Measurements from ENCODE around the gene INPP5B. TPM values are rescaled to one million over a fixed set of nuclear protein-coding genes. Genes with fewer than 3 reads are reported as not detected.

INPP5B gene
- total and polyA plus RNA-seq, 2 of the 13 experiments (the other 11 are each of a cell fraction or from before 2014, with no cell fraction given), result 9.0 to 9.8 TPM

- peak; percentile 51 for TF ChIP-seq ARID5B (CRISPR knock-in tag; IDR thresholded peaks at IDR 0.05)
- TF ChIP-seq ZNF747 (CRISPR knock-in tag; IDR thresholded peaks at IDR 0.05; ENCODE audit: borderline replicate concordance), result no peak
- no peak for TF ChIP-seq ZNF598 (CRISPR knock-in tag; IDR thresholded peaks at IDR 0.05; ENCODE audit: borderline replicate concordance)
- TF ChIP-seq HNF4A (CRISPR knock-in tag; IDR thresholded peaks at IDR 0.05), result no peak
- no peak for TF ChIP-seq NFIC (IDR thresholded peaks at IDR 0.05; ENCODE audit: low read length)
- no peak for TF ChIP-seq NFRKB (IDR thresholded peaks at IDR 0.05)
- no peak for TF ChIP-seq NRL (CRISPR knock-in tag; IDR thresholded peaks at IDR 0.05; ENCODE audit: borderline replicate concordance)
- TF ChIP-seq TBP (CRISPR knock-in tag; IDR thresholded peaks at IDR 0.05), result no peak
- no peak for TF ChIP-seq ZNF224 (CRISPR knock-in tag; IDR thresholded peaks at IDR 0.05)
- TF ChIP-seq ZMYM4 (CRISPR knock-in tag; IDR thresholded peaks at IDR 0.05), result peak; percentile 18; the same call in 1 of the 2 replicates
- no peak for TF ChIP-seq ZNF343 (CRISPR knock-in tag; IDR thresholded peaks at IDR 0.05)
- TF ChIP-seq RBAK (CRISPR knock-in tag; IDR thresholded peaks at IDR 0.05), result 0 out of 2 replicates have a peak, but pooled peaks have one; percentile 56
- no peak for TF ChIP-seq SRSF4 (IDR thresholded peaks at IDR 0.05; ENCODE audit: low read depth, low read length, poor library complexity, severe bottlenecking)
- TF ChIP-seq NBN (conservative IDR thresholded peaks at IDR 0.05), result no peak
- no peak for TF ChIP-seq FIP1L1 (IDR thresholded peaks at IDR 0.05; ENCODE audit: borderline replicate concordance, insufficient read depth, low read depth, low read length)
- TF ChIP-seq GATAD1 (CRISPR knock-in tag; IDR thresholded peaks at IDR 0.05), result no peak
- TF ChIP-seq TIGD3 (CRISPR knock-in tag; IDR thresholded peaks at IDR 0.05; ENCODE audit: borderline replicate concordance), result no peak
- no peak for TF ChIP-seq ZBTB2 (CRISPR knock-in tag; IDR thresholded peaks at IDR 0.05; ENCODE audit: low read depth)
- no peak for TF ChIP-seq IKZF1 (IDR thresholded peaks at IDR 0.05)
- no peak for TF ChIP-seq PRDM4 (CRISPR knock-in tag; IDR thresholded peaks at IDR 0.05; ENCODE audit: borderline replicate concordance)
- TF ChIP-seq SIX1 (CRISPR knock-in tag; IDR thresholded peaks at IDR 0.05; ENCODE audit: borderline replicate concordance), result no peak
- TF ChIP-seq FOXO1 (CRISPR knock-in tag; IDR thresholded peaks at IDR 0.05), result peak; percentile 51; the same call in 1 of the 2 replicates
Measured at GRCh38 chr1:37914719-37915475, 32.0 kb downstream of the INPP5B start (continued).
